Stimulated activated CD8-positive, alpha-beta memory T cell treated with anti-CD3 and anti-CD28 coated beads, Interleukin-12 subunit alpha, Interleukin-12 subunit beta, amount 100 ng/mL, for 24 hours (primary cell): ENCODE measurements around the gene LPAR1.

Experiments used
- DNase-seq: peaks from one replicate; pipeline ENCODE4 v3.0.0-alpha.2; 2020; ENCODE audit errors: extremely low read depth

LPAR1 gene

GRCh38 chr9:110921705-110922104 lies 116.6 kb downstream of the LPAR1 start:
- DNase-seq = no peak

GRCh38 chr9:110919609-110920008 lies 118.7 kb downstream of the LPAR1 start:
- no peak for DNase-seq

DNA sequence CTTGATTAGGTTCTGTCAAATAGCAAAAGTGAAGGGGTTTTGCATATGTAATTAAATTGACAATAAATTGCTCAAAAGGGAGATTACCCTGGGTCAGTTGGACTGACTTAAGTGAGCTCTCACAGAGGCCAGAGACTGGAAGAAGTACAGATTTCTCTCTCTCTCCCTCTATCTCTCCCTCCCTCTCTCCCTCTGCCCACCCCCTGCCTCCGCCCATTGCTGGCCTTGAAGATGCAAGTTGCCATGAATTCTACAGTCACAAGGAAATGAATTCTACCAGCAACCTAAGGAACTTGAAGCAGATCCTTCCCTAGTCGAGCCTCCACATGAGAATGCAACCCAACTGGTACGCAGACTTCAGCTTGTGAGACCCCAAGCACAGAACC lies 119.2 kb downstream of the LPAR1 start:
- DNase-seq = no peak

DNA sequence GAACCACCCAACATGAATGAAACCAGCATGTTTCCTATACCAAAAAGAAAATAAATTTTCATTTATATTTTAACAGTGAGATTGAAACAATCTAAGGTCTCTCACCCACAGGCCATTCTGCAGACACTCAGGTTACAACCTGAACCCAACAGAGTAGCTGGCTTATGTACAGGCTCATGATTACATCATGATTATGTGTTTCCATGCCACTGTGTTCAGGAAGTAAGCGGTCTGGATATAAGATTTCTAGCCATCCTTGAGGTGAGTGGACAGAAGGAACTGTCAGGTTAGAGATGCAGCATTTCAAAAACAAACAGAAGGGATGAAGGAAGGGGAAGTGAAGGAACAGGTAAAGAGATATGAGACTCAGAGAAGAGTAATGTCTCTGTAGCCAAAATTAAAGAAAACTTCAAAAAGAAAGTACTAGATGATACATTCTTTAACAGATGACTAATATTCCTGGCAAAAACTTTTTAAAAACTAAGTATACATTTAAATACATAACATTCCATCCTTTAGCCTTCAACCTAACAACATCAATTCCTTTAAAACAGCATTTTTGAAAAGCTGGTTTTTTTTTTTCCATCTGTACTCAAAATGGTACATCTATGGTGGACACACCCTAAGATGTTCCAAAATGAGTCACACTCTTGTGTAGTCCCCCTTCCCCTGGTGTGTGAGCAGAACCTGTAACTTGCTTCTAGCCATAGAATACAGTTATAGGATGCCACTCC lies 119.8 kb downstream of the LPAR1 start:
- DNase-seq = no peak

DNA sequence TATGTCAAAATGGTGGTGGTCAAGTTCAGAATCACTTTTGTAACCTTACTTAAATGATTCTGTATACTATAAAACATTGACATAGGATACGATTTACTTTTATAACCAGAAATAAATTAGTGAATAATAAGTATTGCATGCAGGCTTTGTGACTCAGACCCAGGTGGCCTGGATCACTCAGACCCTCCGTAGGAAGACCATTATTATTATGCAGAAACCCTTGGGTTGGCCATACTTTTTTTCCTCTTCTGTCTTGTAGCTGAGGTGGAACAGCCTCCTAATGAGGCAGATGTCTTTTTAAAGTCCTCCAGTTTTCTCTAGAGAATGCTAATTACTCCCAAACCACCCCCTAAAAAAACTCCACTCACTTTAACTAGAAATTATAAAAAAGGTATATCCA lies 121.9 kb downstream of the LPAR1 start:
- no peak for DNase-seq

DNA sequence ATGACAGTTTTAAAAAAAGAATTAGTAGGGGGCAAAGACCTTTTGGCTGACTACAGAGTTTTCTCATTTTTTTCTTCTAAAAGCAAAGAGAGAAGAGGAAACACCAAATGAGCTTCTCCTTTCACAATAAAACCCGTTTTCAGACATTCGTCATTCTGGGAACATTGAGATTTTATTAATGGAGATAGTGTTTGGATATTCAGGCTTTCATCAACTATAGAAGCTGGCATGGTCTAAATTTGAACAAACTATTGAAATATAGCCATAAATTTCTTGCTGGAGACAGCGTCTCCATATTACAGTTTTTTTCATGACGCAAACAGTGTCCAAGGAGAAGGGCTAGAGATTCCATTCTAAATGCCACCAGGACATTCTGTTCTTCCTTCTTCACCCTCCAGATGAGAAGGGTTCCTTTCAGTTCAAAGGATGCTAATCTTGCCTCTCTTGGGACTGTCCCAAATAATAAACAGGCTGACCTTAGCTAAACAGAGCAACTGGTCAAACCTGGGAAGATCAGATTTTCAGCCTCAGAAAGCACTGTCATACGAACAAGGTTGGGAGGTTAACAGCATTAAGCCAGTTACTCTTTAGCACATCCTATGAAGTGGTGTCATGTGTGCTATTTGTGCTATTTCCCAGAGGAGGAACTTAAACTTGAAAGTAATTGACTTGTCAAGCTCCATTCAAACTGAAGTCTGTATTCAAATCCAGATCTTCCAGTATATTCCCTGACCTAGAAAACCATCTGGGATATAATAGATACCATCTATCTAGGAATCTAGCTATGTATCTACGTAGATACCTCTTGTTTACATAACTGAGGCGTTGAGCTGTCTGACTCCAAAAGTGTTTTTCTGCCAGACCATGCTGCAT lies 125.6 kb downstream of the LPAR1 start:
- DNase-seq = no peak

DNA sequence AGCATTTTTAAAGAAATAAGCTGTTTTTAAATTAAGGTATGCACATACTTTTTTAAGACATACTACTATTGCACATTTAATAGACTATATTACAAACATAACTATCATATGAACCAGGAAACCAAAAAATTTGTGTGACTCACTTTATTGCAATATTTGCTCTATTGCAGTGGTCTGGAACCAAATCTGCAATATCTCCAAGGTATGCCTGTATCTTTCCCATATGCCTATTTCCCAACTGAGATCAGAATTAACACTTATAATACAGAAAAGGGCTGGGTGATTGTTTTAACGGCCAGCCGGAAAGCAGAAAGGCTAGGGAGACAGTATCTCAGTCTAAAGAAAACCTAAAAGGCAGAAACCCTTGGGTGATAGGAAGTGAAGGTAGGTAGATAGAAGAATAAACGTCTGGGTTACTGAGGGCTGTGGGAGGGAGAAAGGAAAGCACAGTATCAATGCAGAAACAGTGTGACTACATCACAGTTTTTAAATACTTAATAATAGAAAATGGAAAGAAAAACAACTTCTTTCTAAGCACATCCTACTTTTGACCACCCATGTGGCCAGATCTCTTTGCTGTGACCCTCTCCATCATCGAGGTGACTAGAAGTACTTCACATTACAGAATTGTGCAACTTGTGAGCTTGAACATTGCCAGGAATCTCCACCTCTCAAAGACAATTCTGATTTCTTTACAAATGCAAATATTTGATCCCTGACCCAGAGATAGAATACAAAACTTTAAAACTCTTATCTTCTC lies 126.4 kb downstream of the LPAR1 start:
- DNase-seq = no peak

DNA sequence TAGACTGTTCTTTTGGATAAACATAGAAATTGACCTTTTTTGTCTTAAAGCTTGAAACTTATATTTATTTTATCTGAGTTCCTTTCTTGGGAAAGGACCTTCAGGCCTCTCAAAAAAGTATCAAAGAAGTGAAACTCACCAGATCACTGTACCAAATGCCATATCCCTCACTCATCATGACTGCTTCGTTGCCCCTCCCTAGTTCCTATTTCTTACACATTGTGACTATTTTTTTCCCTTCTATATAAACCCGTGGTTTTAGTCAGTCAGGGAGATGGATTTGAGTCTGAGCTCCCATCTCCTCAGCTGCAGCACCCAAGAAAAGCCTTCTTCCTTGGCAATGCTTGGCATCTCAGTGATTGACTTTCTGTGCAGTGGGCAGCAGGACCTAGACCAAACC lies 129.4 kb downstream of the LPAR1 start:
- DNase-seq = no peak

GRCh38 chr9:110900917-110901316 lies 137.4 kb downstream of the LPAR1 start:
- no peak for DNase-seq

GRCh38 chr9:110900456-110900855 lies 137.8 kb downstream of the LPAR1 start:
- no peak for DNase-seq

GRCh38 chr9:110898866-110899265 lies 139.4 kb downstream of the LPAR1 start:
- no peak for DNase-seq

DNA sequence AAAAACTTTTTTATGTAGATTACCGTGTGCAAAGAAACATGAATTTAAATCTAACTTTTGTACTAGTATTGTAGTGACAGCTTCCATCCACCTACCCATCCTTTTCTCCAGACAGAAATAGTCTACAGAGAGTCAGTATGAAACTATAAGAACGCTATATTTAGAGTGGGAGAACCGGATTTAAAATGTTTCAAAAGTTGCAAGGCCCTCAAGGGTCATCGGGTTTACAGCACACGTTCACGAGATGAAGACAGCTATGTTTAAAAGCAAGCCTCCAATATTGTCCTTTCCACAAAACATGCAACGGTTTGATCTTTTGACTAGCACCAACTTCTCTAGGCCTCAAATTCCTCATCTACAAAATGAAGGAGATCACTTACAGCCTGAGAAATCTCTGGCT lies 139.9 kb downstream of the LPAR1 start:
- DNase-seq = no peak

DNA sequence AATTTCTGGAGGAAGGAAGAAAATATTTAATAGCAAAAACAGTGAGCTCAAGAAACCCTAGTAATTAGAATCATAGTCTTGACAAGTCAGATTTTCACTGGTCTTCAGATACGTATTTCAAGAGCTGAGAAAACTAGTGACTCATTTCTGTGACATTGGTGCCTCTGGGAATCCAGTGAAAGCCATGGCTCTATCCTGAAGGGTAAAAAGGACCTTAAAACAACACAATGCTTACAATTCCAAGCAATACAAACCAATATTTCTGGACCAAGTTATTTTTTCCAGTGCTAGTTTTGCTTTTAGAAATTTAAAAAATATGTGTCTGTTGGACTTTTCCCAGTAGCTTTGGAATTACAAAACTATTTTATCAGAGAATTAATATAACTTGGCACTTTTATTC lies 140.3 kb downstream of the LPAR1 start:
- DNase-seq = no peak

DNA sequence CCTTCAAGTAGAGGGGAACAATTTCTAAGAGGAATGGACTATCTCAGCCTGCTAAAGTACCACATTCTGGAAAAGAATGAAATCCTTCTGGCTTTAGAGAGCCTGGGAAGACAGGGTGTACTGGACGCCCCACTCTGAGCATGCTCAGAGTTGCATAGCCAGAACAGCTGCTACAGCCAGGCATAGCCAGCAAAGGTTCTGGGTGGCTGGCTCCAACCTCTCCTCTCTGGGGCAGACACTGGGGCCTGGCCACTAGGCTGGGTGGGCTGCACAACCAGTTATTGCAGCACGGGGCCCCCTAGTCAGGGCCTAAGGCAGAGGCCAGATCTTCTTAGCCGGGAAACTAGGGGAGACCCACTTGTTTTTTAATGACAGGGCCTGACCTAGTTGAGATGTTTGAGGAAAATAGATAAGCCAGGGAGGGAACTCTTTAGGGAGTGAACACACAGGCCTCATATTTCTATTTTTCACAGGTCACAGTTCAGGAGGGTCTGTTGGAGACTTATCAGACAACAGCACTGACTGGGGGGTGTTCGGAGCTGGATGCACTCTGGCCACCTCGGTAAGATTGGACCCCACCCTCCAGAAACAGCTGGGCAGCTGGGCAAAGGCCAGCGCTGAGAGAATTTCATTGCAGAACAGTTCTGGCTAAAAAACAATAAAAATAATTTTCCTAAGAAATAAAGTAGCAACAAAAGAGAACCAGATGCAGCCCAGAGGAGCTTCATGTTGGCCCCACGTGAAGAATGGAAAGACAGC lies 142.9 kb downstream of the LPAR1 start:
- DNase-seq = no peak

DNA sequence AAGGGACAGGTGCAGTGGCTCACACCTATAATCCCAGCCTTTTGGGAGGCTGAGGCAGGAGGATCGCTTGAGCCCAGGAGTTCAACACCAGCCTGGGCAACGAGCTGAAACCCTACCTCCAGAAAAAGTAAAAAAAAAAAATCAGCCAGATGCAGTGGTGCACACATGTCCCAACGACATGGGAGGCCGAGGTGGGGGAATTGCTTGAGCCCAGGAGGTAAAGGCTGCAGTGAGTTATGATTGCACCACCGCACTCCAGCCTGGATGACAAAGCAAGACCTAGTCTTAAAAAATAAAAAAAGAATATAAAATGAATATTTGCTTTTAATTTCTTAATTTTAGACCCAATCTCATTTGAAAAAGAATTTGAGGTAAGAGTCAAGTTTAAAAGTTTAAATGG lies 143.5 kb downstream of the LPAR1 start:
- no peak for DNase-seq

- no peak for DNase-seq
Measured at GRCh38 chr9:110892689-110893088, 145.6 kb downstream of the LPAR1 start.

DNA sequence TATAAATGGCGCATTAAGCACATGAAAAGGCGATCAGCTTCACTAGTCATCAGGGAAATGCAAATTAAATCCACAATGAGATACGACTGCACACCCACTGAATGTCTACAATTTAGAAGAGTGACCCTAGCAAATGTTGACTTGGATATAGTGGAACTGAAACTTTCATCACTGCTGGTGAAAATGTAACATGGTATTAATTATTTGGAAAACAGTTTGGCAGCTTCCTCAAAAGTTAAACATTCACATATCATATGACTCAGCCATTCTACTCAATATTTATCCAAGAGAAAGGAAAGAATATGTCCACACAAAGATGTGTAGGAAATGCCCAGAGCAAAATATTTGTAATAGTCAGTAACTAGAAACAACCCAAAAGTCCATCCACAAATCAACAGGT lies 146.5 kb downstream of the LPAR1 start:
- DNase-seq = no peak

DNA sequence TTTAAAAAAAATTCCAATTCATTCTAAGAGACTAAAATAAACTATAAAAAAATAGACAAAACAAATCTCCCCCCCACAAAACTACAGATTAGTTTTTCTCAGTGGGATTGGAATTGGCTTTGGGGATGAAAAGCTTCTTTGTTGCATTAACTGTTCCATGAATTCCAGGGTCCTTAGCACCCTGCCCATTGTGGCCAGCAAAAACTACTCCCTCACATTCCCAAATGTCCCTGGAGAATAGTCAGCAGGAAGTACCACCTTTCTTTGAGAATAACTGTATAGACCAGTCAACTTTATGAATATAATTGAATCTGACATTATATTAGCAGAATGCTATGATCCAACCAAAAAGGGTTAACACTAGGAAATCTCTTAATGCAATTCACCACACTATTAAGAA lies 147.9 kb downstream of the LPAR1 start:
- no peak for DNase-seq

- DNase-seq = no peak
Measured at GRCh38 chr9:110887276-110887675, 151.0 kb downstream of the LPAR1 start.

- DNase-seq = no peak
Measured at GRCh38 chr9:110886832-110887231, 151.4 kb downstream of the LPAR1 start.

- DNase-seq = no peak
Measured at GRCh38 chr9:110880189-110880588, 158.1 kb downstream of the LPAR1 start.

DNA sequence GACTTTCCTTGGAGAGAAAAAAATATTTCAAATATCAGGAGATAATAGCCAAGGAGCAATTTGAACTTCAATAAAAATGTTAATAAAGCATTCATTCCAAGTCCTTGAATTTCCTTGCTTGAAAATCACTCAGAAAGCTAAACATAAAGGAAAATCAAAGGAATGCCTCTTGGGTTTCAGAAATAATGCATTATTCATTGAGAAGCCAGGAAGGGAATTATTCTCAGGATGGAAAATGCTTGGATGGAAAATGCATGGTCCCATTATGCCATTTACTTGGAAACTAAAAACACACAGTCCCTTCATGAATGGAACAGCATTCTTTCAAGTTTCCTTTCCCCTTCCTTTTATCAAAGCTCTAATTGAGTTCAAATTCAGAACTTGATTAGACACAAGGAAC lies 160.9 kb downstream of the LPAR1 start:
- no peak for DNase-seq
